OCI-LY3 (cell line): ENCODE data around the gene SMCO2.

Experiments used
- H2AFZ ChIP-seq: fragments of 200-600, 300-600 bp; shearing (Covaris generic); 2 replicates; pipeline ENCODE4 v1.6.0; 2014; ENCODE audit warnings: antibody characterized with exemption, low read depth, low read length
- H3K27ac ChIP-seq: fragments of 200-600, 300-600 bp; sonication (generic); 2 replicates; pipeline ENCODE4 v1.5.1; 2014; ENCODE audit warnings: mild to moderate bottlenecking, low read length, moderate library complexity, mixed read lengths
- H3K27me3 ChIP-seq: fragments of 200-600, 300-600 bp; sonication (generic); 2 replicates; pipeline ENCODE4 v1.6.1; 2014; ENCODE audit warnings: low read depth, low read length, mixed read lengths
- H3K36me3 ChIP-seq: fragments of 200-600, 300-600 bp; sonication (generic); replicated peaks from 2 replicates; pipeline ENCODE3; 2014; ENCODE audit warnings: low read depth, low read length, mixed read lengths
- H3K4me1 ChIP-seq: fragments of 300-600, 200-600 bp; sonication (generic); 2 replicates; pipeline ENCODE4 v1.6.1; 2014; ENCODE audit warnings: low read length, mixed read lengths
- H3K4me2 ChIP-seq: fragments of 200-600, 300-600 bp; sonication (generic); 2 replicates; pipeline ENCODE4 v1.6.1; 2014; ENCODE audit warnings: low read length, mixed read lengths
- H3K4me3 ChIP-seq: fragments of 300-600, 200-600 bp; sonication (generic); 2 replicates; pipeline ENCODE4 v1.5.1; 2014; ENCODE audit warnings: antibody characterized with exemption, mild to moderate bottlenecking, low read length, moderate library complexity
- H3K79me2 ChIP-seq: fragments of 300-600, 200-600 bp; shearing (Covaris generic); 2 replicates; pipeline ENCODE4 v1.6.1; 2014; ENCODE audit warnings: mild to moderate bottlenecking, low read length, mixed read lengths
- H3K9ac ChIP-seq: fragments of 300-600, 200-600 bp; shearing (Covaris generic); 2 replicates; pipeline ENCODE4 v1.6.0; 2014; ENCODE audit warnings: mild to moderate bottlenecking, low read length, moderate library complexity
- H3K9me3 ChIP-seq: fragments of 200-600, 300-600 bp; shearing (Covaris generic); 2 replicates; pipeline ENCODE4 v1.6.1; 2014; ENCODE audit warnings: low read length, mixed read lengths; ENCODE audit not compliant: insufficient read depth
- H4K20me1 ChIP-seq: fragments of 200-600, 300-600 bp; sonication (generic); 2 replicates; pipeline ENCODE4 v1.6.1; 2016; ENCODE audit warnings: low read length, mixed read lengths; ENCODE audit not compliant: insufficient read depth
- EZH2phosphoT487 ChIP-seq: fragments of 200-600 bp; shearing (Covaris generic); IDR thresholded peaks from 2 replicates; pipeline ENCODE4 v1.6.1; 2018; ENCODE audit warnings: antibody characterized with exemption, mixed run types, low read depth
- TF ChIP-seq, protein P1 (sequence below): fragments of 200-600, 300-600 bp; sonication (generic); IDR thresholded peaks from 2 replicates; pipeline ENCODE4 v1.5.1; 2014; ENCODE audit warnings: antibody characterized with exemption, low read length, low read depth

Gene SMCO2

DNA sequence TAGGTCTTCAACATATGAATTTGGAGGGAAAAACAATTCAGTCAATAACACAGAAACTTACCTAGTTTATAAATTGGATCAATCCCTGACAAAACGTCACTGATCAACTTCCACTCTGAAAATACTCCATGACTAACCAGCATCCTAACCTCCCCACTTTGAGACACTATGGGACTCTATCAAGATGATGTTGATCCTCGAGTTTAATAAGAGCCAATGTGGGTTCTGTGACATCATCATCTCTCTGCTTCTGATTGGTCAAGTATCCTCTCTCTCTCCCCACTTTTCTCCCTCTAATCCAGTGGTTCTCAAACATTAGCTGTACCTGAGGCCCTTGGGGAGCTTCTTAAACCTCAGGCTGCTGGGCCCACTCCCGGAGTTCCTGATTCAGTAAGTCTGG, at the start of gene SMCO2:
SMCO2 (plus strand) TSS at position 301 of the 400 bp plus-strand sequence. CDS start 23,896 bp downstream, outside the sequence.
- TF ChIP-seq, protein P1, sequence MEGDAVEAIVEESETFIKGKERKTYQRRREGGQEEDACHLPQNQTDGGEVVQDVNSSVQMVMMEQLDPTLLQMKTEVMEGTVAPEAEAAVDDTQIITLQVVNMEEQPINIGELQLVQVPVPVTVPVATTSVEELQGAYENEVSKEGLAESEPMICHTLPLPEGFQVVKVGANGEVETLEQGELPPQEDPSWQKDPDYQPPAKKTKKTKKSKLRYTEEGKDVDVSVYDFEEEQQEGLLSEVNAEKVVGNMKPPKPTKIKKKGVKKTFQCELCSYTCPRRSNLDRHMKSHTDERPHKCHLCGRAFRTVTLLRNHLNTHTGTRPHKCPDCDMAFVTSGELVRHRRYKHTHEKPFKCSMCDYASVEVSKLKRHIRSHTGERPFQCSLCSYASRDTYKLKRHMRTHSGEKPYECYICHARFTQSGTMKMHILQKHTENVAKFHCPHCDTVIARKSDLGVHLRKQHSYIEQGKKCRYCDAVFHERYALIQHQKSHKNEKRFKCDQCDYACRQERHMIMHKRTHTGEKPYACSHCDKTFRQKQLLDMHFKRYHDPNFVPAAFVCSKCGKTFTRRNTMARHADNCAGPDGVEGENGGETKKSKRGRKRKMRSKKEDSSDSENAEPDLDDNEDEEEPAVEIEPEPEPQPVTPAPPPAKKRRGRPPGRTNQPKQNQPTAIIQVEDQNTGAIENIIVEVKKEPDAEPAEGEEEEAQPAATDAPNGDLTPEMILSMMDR, result no peak
- no peak for TF ChIP-seq EZH2phosphoT487
- no peaks in the 10 kb centered on the region for H3K79me2 ChIP-seq

DNA sequence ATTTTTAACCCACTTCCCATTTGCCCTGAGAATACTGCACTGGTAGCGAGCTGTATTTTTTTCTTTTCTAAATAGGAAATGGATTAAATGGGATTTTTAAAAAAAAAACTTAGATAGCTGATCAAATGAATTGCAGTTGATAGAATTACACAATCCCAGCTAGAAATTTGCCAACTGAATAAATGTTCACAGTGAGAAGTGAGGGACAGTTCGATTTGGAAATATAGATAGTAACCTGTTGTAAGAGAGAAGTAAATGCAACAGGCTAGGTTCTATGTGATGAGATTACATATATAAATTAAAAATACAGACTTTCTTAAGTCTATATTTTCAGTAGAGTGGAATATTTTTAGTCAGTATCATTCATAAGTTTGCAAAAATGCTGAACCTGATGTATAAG, 48.1 kb upstream of the SMCO2 start:
- H3K4me3 ChIP-seq, result no peak overlapping the region
- no peak overlapping the region for H3K27ac ChIP-seq
- no peaks in the 10 kb centered on the region for H3K79me2 ChIP-seq
- H3K27me3 ChIP-seq, result no peaks in the 10 kb centered on the region
- H4K20me1 ChIP-seq, result no peaks in the 10 kb centered on the region
- no peak overlapping the region for H3K9ac ChIP-seq
- no peak overlapping the region for H2AFZ ChIP-seq
- no peaks in the 10 kb centered on the region for H3K36me3 ChIP-seq
- TF ChIP-seq, protein P1, result no peak
- no peak for TF ChIP-seq EZH2phosphoT487
- no peaks in the 10 kb centered on the region for H3K9me3 ChIP-seq
- no peaks in the 10 kb centered on the region for H3K4me1 ChIP-seq
- H3K4me2 ChIP-seq, result no peak overlapping the region

More for the DNA sequence above, at the start of gene SMCO2:
- H3K9me3 ChIP-seq, result no peaks in the 10 kb centered on the region
- H2AFZ ChIP-seq, result no peak within 1 kb of the TSS
- no peak within 1 kb of the TSS for H3K4me2 ChIP-seq
- no peaks in the 10 kb centered on the region for H3K27me3 ChIP-seq
- H4K20me1 ChIP-seq, result no peaks in the 10 kb centered on the region
- H3K4me1 ChIP-seq, result peaks cover 2% of the 10 kb centered on the region; the same call in 1 of the 2 replicates
- H3K9ac ChIP-seq, result no peak within 1 kb of the TSS
- H3K4me3 ChIP-seq, result no peak within 1 kb of the TSS
- H3K36me3 ChIP-seq, result no peaks in the 10 kb centered on the region
- no peak within 1 kb of the TSS for H3K27ac ChIP-seq

DNA sequence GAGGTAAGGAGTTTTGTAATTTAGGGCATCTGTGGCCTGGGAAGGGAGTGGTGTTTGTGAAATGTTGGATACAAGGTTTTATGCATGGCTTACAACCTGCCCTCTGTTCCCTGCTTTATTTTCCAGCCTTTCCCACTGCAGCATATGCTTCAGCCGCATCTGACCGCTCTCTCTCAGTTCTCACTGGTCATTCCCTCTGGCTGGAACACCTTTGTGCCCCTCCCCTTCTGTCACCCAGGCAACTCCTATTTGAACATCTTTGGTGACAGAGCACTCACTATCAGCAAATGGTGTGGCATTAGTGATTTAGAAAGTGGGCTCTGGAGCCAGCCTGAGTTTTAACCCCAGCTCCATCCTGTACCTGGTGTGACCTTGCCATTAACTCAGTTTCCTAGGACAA, 47.5 kb upstream of the SMCO2 start:
- TF ChIP-seq, protein P1, result no peak
- no peak for TF ChIP-seq EZH2phosphoT487
- Histone ChIP-seq H3K36me3 (peaks cover 3% of the 10 kb centered on the region), H3K4me2 (no peak overlapping the region)

DNA sequence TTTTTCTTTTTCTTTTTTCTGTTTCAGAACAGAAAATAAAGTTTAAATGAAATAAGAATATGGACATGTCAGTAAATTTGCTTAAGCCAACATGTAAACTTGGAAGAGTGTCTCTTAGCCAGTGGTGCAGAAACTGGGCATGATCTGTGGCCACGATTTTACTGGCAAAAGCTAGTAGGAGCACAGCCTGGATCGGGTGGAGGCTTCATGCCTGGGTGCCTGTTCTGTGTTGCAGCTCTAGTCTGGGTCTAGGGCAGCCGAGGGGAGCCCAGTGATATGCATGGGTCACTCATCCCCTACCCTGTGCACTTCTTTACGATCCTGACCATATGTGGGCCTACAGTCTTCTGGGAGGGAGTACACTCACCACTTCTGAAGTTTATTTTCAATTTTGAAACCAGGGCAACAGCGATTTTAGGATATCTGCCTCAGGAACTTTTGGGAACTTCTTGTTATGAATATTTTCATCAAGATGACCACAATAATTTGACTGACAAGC, 45.6 kb upstream of the SMCO2 start:
- H4K20me1 ChIP-seq, result no peaks in the 10 kb centered on the region
- TF ChIP-seq, protein P1, result no peak
- TF ChIP-seq EZH2phosphoT487, result no peak
- no peak overlapping the region for H3K27ac ChIP-seq

More for the DNA sequence above, 47.5 kb upstream of the SMCO2 start:
- Histone ChIP-seq H3K4me3 (no peak overlapping the region), H3K9me3 (no peaks in the 10 kb centered on the region), H3K9ac (no peak overlapping the region), H4K20me1 (no peaks in the 10 kb centered on the region), H3K27me3 (no peaks in the 10 kb centered on the region), H3K79me2 (no peaks in the 10 kb centered on the region), H2AFZ (no peak overlapping the region), H3K4me1 (no peaks in the 10 kb centered on the region), H3K27ac (no peak overlapping the region)

More for the DNA sequence above, 45.6 kb upstream of the SMCO2 start:
- Histone ChIP-seq H3K4me1 (no peaks in the 10 kb centered on the region), H3K9ac (no peak overlapping the region), H3K79me2 (no peaks in the 10 kb centered on the region), H3K9me3 (no peaks in the 10 kb centered on the region), H3K4me3 (no peak overlapping the region), H3K4me2 (no peak overlapping the region), H3K36me3 (peaks cover 3% of the 10 kb centered on the region), H2AFZ (no peak overlapping the region), H3K27me3 (no peaks in the 10 kb centered on the region)
